Prostate gland (tissue), 2 donors: ENCODE data around the gene CNTLN. TPM values are rescaled to one million over a fixed set of nuclear protein-coding genes. Genes with fewer than 3 reads are reported as not detected.

Experiments
- DNase-seq: peaks from one replicate; pipeline ENCODE4 v3.0.0-alpha.2; 2019; ENCODE audit warnings: low spot score
- H3K27ac ChIP-seq, 2 donors: fragments of 200-600 bp; sonication (generic); 2 replicates each; pipeline ENCODE4 v1.5.1; 2017 to 2019
- H3K27me3 ChIP-seq: fragments of 200-600 bp; sonication (generic); replicated peaks from 2 replicates; pipeline ENCODE4 v1.5.1; 2019; ENCODE audit not compliant: insufficient read depth
- H3K36me3 ChIP-seq, 2 donors: fragments of 200-600 bp; sonication (generic); 1 replicate in 1 of 2; 2 replicates in 1 of 2; pipeline versions ENCODE4 v1.5.1 to v1.8.1; 2017 to 2019
- H3K4me1 ChIP-seq: fragments of 200-600 bp; sonication (generic); replicated peaks from 2 replicates; pipeline ENCODE4 v1.5.1; 2019
- H3K4me3 ChIP-seq, 2 donors: fragments of 200-600 bp; sonication (generic); 2 replicates each; pipeline ENCODE4 v1.5.1; 2017 to 2019
- H3K9me3 ChIP-seq: fragments of 200-600 bp; sonication (generic); 2 replicates; pipeline ENCODE4 v1.5.1; 2017
- CTCF ChIP-seq, 4 experiments: fragments of 200-600 bp in 2 of 4; fragments of 450-650 bp in 2 of 4; sonication (generic) in 2 of 4; IDR thresholded peaks; 1 replicate in 3 of 4; 2 replicates in 1 of 4; pipeline ENCODE4 v1.5.1; 2016 to 2019; ENCODE audit warnings: antibody characterized with exemption in 4 of 4, mild to moderate bottlenecking in 2 of 4, moderate library complexity in 2 of 4
- POLR2A ChIP-seq: fragments of 450-650 bp; IDR thresholded peaks from one replicate; pipeline ENCODE4 v1.6.1; 2016; ENCODE audit warnings: antibody characterized with exemption, mild to moderate bottlenecking
- POLR2AphosphoS5 ChIP-seq: sonication (generic); formaldehyde crosslinking; IDR thresholded peaks from one replicate; pipeline ENCODE4 v1.6.1; 2017; ENCODE audit warnings: antibody characterized with exemption
- WGBS: methylation state at CpG from one replicate; pipeline ENCODE4 v1.1.5; 2018; 5-methylcytosine and 5-hydroxymethylcytosine counted together
- intact Hi-C: fragments of 100-400 bp; cut with DNase I; formaldehyde crosslinking; loops from one replicate; pipeline ENCODE4 v1.14.2; 2022
- total RNA-seq, 2 donors: library from RNA; depleted of rRNA; stranded (reverse); fragments of >200 nt; gene quantifications; one replicate each; pipeline ENCODE4 v1.1.0, GENCODE V29; 2016

The CNTLN gene
- total RNA-seq, 2 donors from 2014 or later = 4.1 to 12.9 TPM

- no peak for DNase-seq
- H3K27ac ChIP-seq = no peak overlapping the region
- no peaks in the 10 kb centered on the region for H3K9me3 ChIP-seq
- H3K36me3 ChIP-seq = no peaks in the 10 kb centered on the region
- no peaks in the 10 kb centered on the region for H3K27me3 ChIP-seq
- no peak for TF ChIP-seq CTCF (IDR thresholded peaks at IDR 0.05)
- no peak for TF ChIP-seq POLR2AphosphoS5
- no peak for TF ChIP-seq POLR2A
- intact Hi-C loops = no loop called here
- no peaks in the 10 kb centered on the region for H3K4me1 ChIP-seq
- H3K4me3 ChIP-seq = no peak overlapping the region
- WGBS = 95% methylated on average over 1 of the region's 1 CpG
These were observed 356.9 kb downstream of the CNTLN start for GRCh38 chr9:17491780-17492179.

- intact Hi-C loops = no loop called here
- Histone ChIP-seq H3K9me3 (no peaks in the 10 kb centered on the region), H3K27me3 (no peaks in the 10 kb centered on the region), H3K4me3 (no peak overlapping the region), H3K36me3 (no peaks in the 10 kb centered on the region), H3K27ac (no peak overlapping the region), H3K4me1 (no peaks in the 10 kb centered on the region)
- WGBS = 95% methylated on average over 3 of the region's 3 CpGs
- DNase-seq = no peak
- no peak for TF ChIP-seq POLR2AphosphoS5
- TF ChIP-seq POLR2A = no peak
- no peak for TF ChIP-seq CTCF (IDR thresholded peaks at IDR 0.05)
These were observed 368.4 kb downstream of the CNTLN start for GRCh38 chr9:17503196-17503595.

GRCh38 chr9:17509151-17509550, 374.3 kb downstream of the CNTLN start:
- Histone ChIP-seq H3K27ac (no peak overlapping the region), H3K27me3 (no peaks in the 10 kb centered on the region), H3K4me3 (no peak overlapping the region), H3K36me3 (no peaks in the 10 kb centered on the region), H3K9me3 (no peaks in the 10 kb centered on the region), H3K4me1 (no peaks in the 10 kb centered on the region)
- no peak for TF ChIP-seq CTCF (IDR thresholded peaks at IDR 0.05)
- TF ChIP-seq POLR2AphosphoS5 = no peak
- TF ChIP-seq POLR2A = no peak
- no peak for DNase-seq
- intact Hi-C loops = no loop called here
- 60% methylated on average over 1 of the region's 1 CpG for WGBS

GRCh38 chr9:17509701-17510100, 374.9 kb downstream of the CNTLN start:
- no peak for TF ChIP-seq POLR2A
- TF ChIP-seq CTCF (IDR thresholded peaks at IDR 0.05) = no peak
- TF ChIP-seq POLR2AphosphoS5 = no peak
- Histone ChIP-seq H3K27ac (no peak overlapping the region), H3K4me3 (no peak overlapping the region), H3K9me3 (no peaks in the 10 kb centered on the region), H3K27me3 (no peaks in the 10 kb centered on the region), H3K4me1 (no peaks in the 10 kb centered on the region), H3K36me3 (no peaks in the 10 kb centered on the region)
- intact Hi-C loops = no loop called here
- DNase-seq = no peak
- WGBS = 100% methylated on average over 1 of the region's 1 CpG

GRCh38 chr9:17519761-17520160, 384.9 kb downstream of the CNTLN start:
- Histone ChIP-seq H3K4me1 (no peaks in the 10 kb centered on the region), H3K9me3 (no peaks in the 10 kb centered on the region), H3K36me3 (no peaks in the 10 kb centered on the region), H3K27ac (no peak overlapping the region), H3K27me3 (no peaks in the 10 kb centered on the region), H3K4me3 (no peak overlapping the region)
- intact Hi-C loops = no loop called here
- no peak for TF ChIP-seq POLR2A
- TF ChIP-seq POLR2AphosphoS5 = no peak
- WGBS = 11% methylated on average over 4 of the region's 4 CpGs
- DNase-seq = no peak
